ENCODE results near the gene MDK.

MDK gene

GRCh38 chr11:46381048-46381818, at the start of gene MDK:
TSS of gene MDK (plus strand) at chr11:46381669. CDS start at chr11:46382058, 389 bp downstream.
- no peak for DNase-seq (ENCODE audit: low read depth in 2 of 2)

GRCh38 chr11:46332093-46332567, 49.3 kb upstream of the MDK start:
- no peak for DNase-seq (ENCODE audit: low read depth in 2 of 2)

- DNase-seq (ENCODE audit: low read depth in 2 of 2), result no peak
These were observed 48.7 kb upstream of the MDK start for GRCh38 chr11:46332568-46333393.

- no peak for DNase-seq (ENCODE audit: low read depth in 2 of 2)
These were observed 48.0 kb upstream of the MDK start for GRCh38 chr11:46333394-46333947.

- no peak for DNase-seq (ENCODE audit: low read depth in 2 of 2)
These were observed 47.3 kb upstream of the MDK start for GRCh38 chr11:46334211-46334610.

- no peak for DNase-seq (ENCODE audit: low read depth in 2 of 2)
These were observed 46.2 kb upstream of the MDK start for GRCh38 chr11:46335271-46335670.

- DNase-seq (ENCODE audit: low read depth in 2 of 2), result no peak
These were observed 45.4 kb upstream of the MDK start for GRCh38 chr11:46335890-46336562.

GRCh38 chr11:46336563-46337180, 44.8 kb upstream of the MDK start:
- no peak for DNase-seq (ENCODE audit: low read depth in 2 of 2)

GRCh38 chr11:46337626-46338345, 43.7 kb upstream of the MDK start:
- no peak for DNase-seq (ENCODE audit: low read depth in 2 of 2)

- DNase-seq (ENCODE audit: low read depth in 2 of 2), result no peak
These were observed 42.9 kb upstream of the MDK start for GRCh38 chr11:46338636-46338987.

- no peak for DNase-seq (ENCODE audit: low read depth in 2 of 2)
These were observed 42.3 kb upstream of the MDK start for GRCh38 chr11:46338988-46339666.

- DNase-seq (ENCODE audit: low read depth in 2 of 2), result no peak
These were observed 41.7 kb upstream of the MDK start for GRCh38 chr11:46339816-46340215.

GRCh38 chr11:46341454-46341853, 40.0 kb upstream of the MDK start:
- no peak for DNase-seq (ENCODE audit: low read depth in 2 of 2)

- no peak for DNase-seq (ENCODE audit: low read depth in 2 of 2)
These were observed 39.2 kb upstream of the MDK start for GRCh38 chr11:46342239-46342638.

- no peak for DNase-seq (ENCODE audit: low read depth in 2 of 2)
These were observed 37.9 kb upstream of the MDK start for GRCh38 chr11:46343520-46343919.

- no peak for DNase-seq (ENCODE audit: low read depth in 2 of 2)
These were observed 36.3 kb upstream of the MDK start for GRCh38 chr11:46345131-46345597.

GRCh38 chr11:46345881-46346484, 35.5 kb upstream of the MDK start:
- no peak for DNase-seq (ENCODE audit: low read depth in 2 of 2)

GRCh38 chr11:46346886-46347636, 34.4 kb upstream of the MDK start, which contains the start of gene DGKZ:
TSS of gene DGKZ (plus strand) at chr11:46347463. CDS start at chr11:46347660, 197 bp downstream.
- DNase-seq (ENCODE audit: low read depth in 2 of 2), result peak; percentile 54 to 65
